GM18498 (cell line): ENCODE measurements around the gene PPP4R1.

Experiments
- ATAC-seq: cut with Tn5 transposase; IDR thresholded peaks from one replicate; pipeline ENCODE4 v1.9.1; 2021; ENCODE audit warnings: mild to moderate bottlenecking, moderate library complexity; ENCODE audit not compliant: unreplicated experiment

The PPP4R1 gene

DNA sequence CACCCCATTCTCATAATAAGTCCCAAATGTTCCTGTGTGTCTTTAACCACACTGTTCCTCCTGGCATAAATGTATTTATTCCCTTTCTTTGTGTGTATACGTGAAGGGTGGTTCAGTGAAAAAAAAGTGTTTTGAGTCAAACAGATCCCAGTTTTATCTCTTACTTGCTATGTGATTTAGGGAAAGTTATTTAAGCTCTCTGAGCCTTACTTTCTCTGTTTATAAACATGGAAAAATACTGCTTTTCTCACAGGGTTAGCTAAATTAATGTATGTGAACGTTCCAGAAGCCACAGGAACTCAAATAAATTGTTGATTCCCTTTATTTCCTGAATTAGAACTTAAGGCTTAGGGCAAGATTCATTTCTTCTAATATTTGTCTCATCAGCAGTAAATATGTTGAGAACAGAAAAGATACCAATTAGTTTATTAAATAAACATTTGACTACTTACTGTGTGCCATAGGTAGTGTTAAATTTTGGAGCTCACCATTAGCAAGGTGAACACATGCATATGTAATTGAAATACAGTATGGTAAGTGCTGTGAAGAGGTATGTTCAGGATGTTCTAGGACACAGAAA lies 105.8 kb downstream of the PPP4R1 start:
- ATAC-seq, result no peak

DNA sequence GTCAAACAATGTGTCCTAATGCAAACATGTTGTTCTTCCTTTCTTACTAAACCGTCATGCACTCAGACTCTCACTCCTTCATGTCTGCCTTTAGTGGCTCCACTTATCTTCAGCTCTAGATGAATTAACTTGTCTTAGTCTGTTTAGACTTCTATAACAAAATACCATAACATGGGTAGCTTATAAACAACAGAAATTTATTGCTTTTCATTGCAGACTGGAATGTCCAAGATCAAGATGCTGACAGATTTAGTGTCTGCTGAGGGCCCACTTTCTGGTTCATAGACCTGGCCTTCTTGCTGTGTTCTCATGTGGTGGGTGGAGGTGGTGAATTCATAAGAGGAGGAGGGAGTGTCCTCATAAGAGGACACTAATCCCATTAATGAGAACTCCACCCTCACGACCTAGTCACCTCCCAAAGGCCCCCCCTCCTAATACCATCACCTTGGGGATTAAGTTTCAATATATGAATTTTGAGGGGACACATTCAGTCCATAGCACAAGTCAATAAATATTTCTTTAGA lies 106.7 kb downstream of the PPP4R1 start:
- ATAC-seq, result no peak

DNA sequence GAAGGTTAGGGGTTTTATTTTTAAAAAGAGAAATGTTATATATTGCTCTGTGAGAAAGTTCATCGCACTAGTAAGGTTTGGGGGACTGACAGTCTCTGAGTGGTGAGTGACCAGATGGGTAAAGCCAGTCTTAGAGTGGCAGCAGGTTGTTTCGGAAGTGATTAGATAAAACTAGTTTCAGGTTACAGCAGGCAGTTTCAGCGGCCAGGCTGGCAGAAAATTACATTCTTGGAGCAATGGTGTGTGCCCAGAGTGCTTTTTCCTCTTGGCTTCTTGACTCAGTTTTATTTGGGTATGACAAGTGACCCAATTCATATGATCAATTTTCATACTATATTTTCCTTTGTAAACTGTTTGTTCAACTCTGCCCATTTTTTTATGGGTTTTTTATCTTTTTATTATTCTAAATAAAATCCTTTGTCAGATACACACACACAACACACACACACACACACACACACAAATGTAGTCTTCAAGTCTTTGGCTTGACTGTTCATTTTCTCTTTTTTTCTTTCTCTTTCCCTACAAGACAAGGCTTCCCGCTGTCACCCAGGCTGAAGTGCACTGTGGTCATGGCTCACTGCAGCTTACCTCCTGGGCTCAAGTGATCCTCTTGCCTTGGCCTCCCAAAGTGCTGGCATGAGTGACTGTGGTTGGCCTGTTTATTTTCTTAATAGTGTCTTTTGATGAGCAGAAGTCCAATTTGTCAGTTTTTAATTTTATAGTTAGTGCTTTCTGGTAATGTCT lies 108.1 kb downstream of the PPP4R1 start:
- no peak for ATAC-seq
